ENCODE data around the gene INTS3. TPM values are rescaled to one million over a fixed set of nuclear protein-coding genes. Genes with fewer than 3 reads are reported as not detected.

INTS3 gene
- total and polyA plus RNA-seq, 4 donors = 40.5 to 107 (median 69.7) TPM

- no peaks in the 10 kb centered on the region for H3K9me3 ChIP-seq (ENCODE audit: control insufficient read depth, insufficient read depth, low read length)
- no peaks in the 10 kb centered on the region for H3K27me3 ChIP-seq (ENCODE audit: control insufficient read depth, insufficient read depth, low read length)
- H3K4me3 ChIP-seq (ENCODE audit: low read depth, low read length) = no peak overlapping the region
- no peak overlapping the region for H3K27ac ChIP-seq (ENCODE audit: low read depth, low read length)
- no peak for DNase-seq (ENCODE audit: low read depth in 4 of 6, low spot score in 6 of 6)
- H3K4me1 ChIP-seq (ENCODE audit: control insufficient read depth, insufficient read depth, low read length) = no peaks in the 10 kb centered on the region
- WGBS (ENCODE audit: insufficient coverage) = no CpG with 5 or more reads among the region's 11 CpGs
- H3K36me3 ChIP-seq (ENCODE audit: control insufficient read depth, insufficient read depth, low read length) = peaks cover 48% of the 10 kb centered on the region
Observed at GRCh38 chr1:153805886-153806719, 78.3 kb downstream of the INTS3 start.

- H3K27me3 ChIP-seq (ENCODE audit: control insufficient read depth, insufficient read depth, low read length) = no peaks in the 10 kb centered on the region
- H3K27ac ChIP-seq (ENCODE audit: low read depth, low read length) = no peak overlapping the region
- DNase-seq (ENCODE audit: low read depth in 4 of 6, low spot score in 6 of 6) = no peak
- 97% methylated on average over 11 of the region's 13 CpGs for WGBS (ENCODE audit: insufficient coverage)
- peaks cover under 1% of the 10 kb centered on the region for H3K4me1 ChIP-seq (ENCODE audit: control insufficient read depth, insufficient read depth, low read length)
- no peaks in the 10 kb centered on the region for H3K9me3 ChIP-seq (ENCODE audit: control insufficient read depth, insufficient read depth, low read length)
- H3K4me3 ChIP-seq (ENCODE audit: low read depth, low read length) = no peak overlapping the region
- H3K36me3 ChIP-seq (ENCODE audit: control insufficient read depth, insufficient read depth, low read length) = peaks cover 61% of the 10 kb centered on the region
Observed at GRCh38 chr1:153816283-153816889, 88.5 kb downstream of the INTS3 start.

GRCh38 chr1:153818876-153819275 is 91.0 kb downstream of the INTS3 start:
- H3K9me3 ChIP-seq (ENCODE audit: control insufficient read depth, insufficient read depth, low read length) = no peaks in the 10 kb centered on the region
- no peak for DNase-seq (ENCODE audit: low read depth in 4 of 6, low spot score in 6 of 6)
- no peak overlapping the region for H3K27ac ChIP-seq (ENCODE audit: low read depth, low read length)
- H3K27me3 ChIP-seq (ENCODE audit: control insufficient read depth, insufficient read depth, low read length) = no peaks in the 10 kb centered on the region
- H3K4me3 ChIP-seq (ENCODE audit: low read depth, low read length) = no peak overlapping the region
- peaks cover 4% of the 10 kb centered on the region for H3K4me1 ChIP-seq (ENCODE audit: control insufficient read depth, insufficient read depth, low read length)
- peaks cover 41% of the 10 kb centered on the region for H3K36me3 ChIP-seq (ENCODE audit: control insufficient read depth, insufficient read depth, low read length)
- no CpG with 5 or more reads among the region's 2 CpGs for WGBS (ENCODE audit: insufficient coverage)

Small RNA genes lying within 50 kb of the gene (small RNA-seq; reads per million reads assigned to genes)
- gene MIR8083 (ENCODE audit: low replicate concordance) = not detected
- gene RF00019 (ENCODE audit: low replicate concordance) = not detected
- gene RN7SL372P (ENCODE audit: low replicate concordance) = not detected

Other genes starting within 250 kb of the INTS3 start
- gene S100A6, start 192.1 kb upstream of the INTS3 start, total RNA-seq = 100 to 1,000 TPM in 1 of 2 donors, 10 to 100 TPM in 1; 75.3 to 276 TPM
- 100 to 1,000 TPM; 106 to 149 TPM for gene S100A6, start 192.1 kb upstream of the INTS3 start, polyA plus RNA-seq (ENCODE audit: insufficient read length in 2 of 2)
- gene S100A5, start 187.1 kb upstream of the INTS3 start, total RNA-seq = not detected
- gene S100A5, start 187.1 kb upstream of the INTS3 start, polyA plus RNA-seq (ENCODE audit: insufficient read length in 2 of 2) = not detected
- gene S100A4, start 182.2 kb upstream of the INTS3 start, total RNA-seq = 10 to 100 TPM; 21.1 to 38.2 TPM
- 10 to 100 TPM in 1 of 2 donors, 1 to 10 TPM in 1; 6.0 to 17.9 TPM for gene S100A4, start 182.2 kb upstream of the INTS3 start, polyA plus RNA-seq (ENCODE audit: insufficient read length in 2 of 2)
- not detected for gene S100A3, start 178.8 kb upstream of the INTS3 start, total RNA-seq
- gene S100A3, start 178.8 kb upstream of the INTS3 start, polyA plus RNA-seq (ENCODE audit: insufficient read length in 2 of 2) = under 1 TPM in 1 of 2 donors, not detected in 1; 0.29 TPM
- 1 to 10 TPM in 1 of 2 donors, not detected in 1; 1.2 TPM for gene S100A2, start 162.2 kb upstream of the INTS3 start, total RNA-seq
- gene S100A2, start 162.2 kb upstream of the INTS3 start, polyA plus RNA-seq (ENCODE audit: insufficient read length in 2 of 2) = under 1 TPM; 0.40 to 0.81 TPM
- gene S100A16, start 114.9 kb upstream of the INTS3 start, total RNA-seq = 100 to 1,000 TPM in 1 of 2 donors, 10 to 100 TPM in 1; 46.0 to 101 TPM
- gene S100A16, start 114.9 kb upstream of the INTS3 start, polyA plus RNA-seq (ENCODE audit: insufficient read length in 2 of 2) = 100 to 1,000 TPM; 120 to 135 TPM
- gene S100A14, start 111.7 kb upstream of the INTS3 start, total RNA-seq = under 1 TPM in 1 of 2 donors, not detected in 1; 0.61 TPM
- under 1 TPM in 1 of 2 donors, not detected in 1; 0.39 TPM for gene S100A14, start 111.7 kb upstream of the INTS3 start, polyA plus RNA-seq (ENCODE audit: insufficient read length in 2 of 2)
- 100 to 1,000 TPM in 1 of 2 donors, 10 to 100 TPM in 1; 30.5 to 141 TPM for gene S100A13, start 100.5 kb upstream of the INTS3 start, total RNA-seq
- 10 to 100 TPM; 42.0 to 58.3 TPM for gene S100A13, start 100.5 kb upstream of the INTS3 start, polyA plus RNA-seq (ENCODE audit: insufficient read length in 2 of 2)
- gene S100A1, start 99.6 kb upstream of the INTS3 start, total RNA-seq = 10 to 100 TPM in 1 of 2 donors, 1 to 10 TPM in 1; 3.7 to 10.2 TPM
- gene S100A1, start 99.6 kb upstream of the INTS3 start, polyA plus RNA-seq (ENCODE audit: insufficient read length in 2 of 2) = 10 to 100 TPM; 18.5 to 19.0 TPM
- gene CHTOP, start 94.0 kb upstream of the INTS3 start, total RNA-seq = 10 to 100 TPM; 56.9 to 58.0 TPM
- 100 to 1,000 TPM; 115 to 127 TPM for gene CHTOP, start 94.0 kb upstream of the INTS3 start, polyA plus RNA-seq (ENCODE audit: insufficient read length in 2 of 2)
- 10 to 100 TPM; 58.0 to 70.5 TPM for gene SNAPIN, start 69.3 kb upstream of the INTS3 start, total RNA-seq
- 10 to 100 TPM; 65.4 to 70.2 TPM for gene SNAPIN, start 69.3 kb upstream of the INTS3 start, polyA plus RNA-seq (ENCODE audit: insufficient read length in 2 of 2)
- gene ILF2, start 57.1 kb upstream of the INTS3 start, total RNA-seq = 100 to 1,000 TPM; 155 to 243 TPM
- gene ILF2, start 57.1 kb upstream of the INTS3 start, polyA plus RNA-seq (ENCODE audit: insufficient read length in 2 of 2) = 100 to 1,000 TPM; 209 to 214 TPM
- gene NPR1, start 49.4 kb upstream of the INTS3 start, total RNA-seq = 1 to 10 TPM; 1.7 to 6.3 TPM
- gene NPR1, start 49.4 kb upstream of the INTS3 start, polyA plus RNA-seq (ENCODE audit: insufficient read length in 2 of 2) = 1 to 10 TPM; 1.6 to 3.2 TPM
- 10 to 100 TPM; 12.1 to 29.0 TPM for gene SLC27A3, start 47.4 kb downstream of the INTS3 start, total RNA-seq
- 10 to 100 TPM; 28.5 to 37.3 TPM for gene SLC27A3, start 47.4 kb downstream of the INTS3 start, polyA plus RNA-seq (ENCODE audit: insufficient read length in 2 of 2)
- gene GATAD2B, start 194.9 kb downstream of the INTS3 start, total RNA-seq = 10 to 100 TPM; 16.3 to 18.7 TPM
- 10 to 100 TPM; 34.6 to 35.3 TPM for gene GATAD2B, start 194.9 kb downstream of the INTS3 start, polyA plus RNA-seq (ENCODE audit: insufficient read length in 2 of 2)
- gene DENND4B, start 218.7 kb downstream of the INTS3 start, total RNA-seq = 10 to 100 TPM; 18.9 to 19.5 TPM
- gene DENND4B, start 218.7 kb downstream of the INTS3 start, polyA plus RNA-seq (ENCODE audit: insufficient read length in 2 of 2) = 10 to 100 TPM; 58.7 to 74.4 TPM
- 10 to 100 TPM in 1 of 2 donors, 1 to 10 TPM in 1; 5.8 to 12.7 TPM for gene CRTC2, start 230.6 kb downstream of the INTS3 start, total RNA-seq
- gene CRTC2, start 230.6 kb downstream of the INTS3 start, polyA plus RNA-seq (ENCODE audit: insufficient read length in 2 of 2) = 10 to 100 TPM; 35.2 to 53.1 TPM
- 10 to 100 TPM; 30.5 to 66.0 TPM for gene SLC39A1, start 235.5 kb downstream of the INTS3 start, total RNA-seq
- 10 to 100 TPM; 32.3 to 47.7 TPM for gene SLC39A1, start 235.5 kb downstream of the INTS3 start, polyA plus RNA-seq (ENCODE audit: insufficient read length in 2 of 2)
- 10 to 100 TPM in 1 of 2 donors, 1 to 10 TPM in 1; 4.3 to 16.5 TPM for gene CREB3L4, start 239.9 kb downstream of the INTS3 start, total RNA-seq
- gene CREB3L4, start 239.9 kb downstream of the INTS3 start, polyA plus RNA-seq (ENCODE audit: insufficient read length in 2 of 2) = 10 to 100 TPM in 1 of 2 donors, 1 to 10 TPM in 1; 6.5 to 14.0 TPM
- gene JTB, start 249.6 kb downstream of the INTS3 start, total RNA-seq = 100 to 1,000 TPM in 1 of 2 donors, 10 to 100 TPM in 1; 79.4 to 140 TPM
- gene JTB, start 249.6 kb downstream of the INTS3 start, polyA plus RNA-seq (ENCODE audit: insufficient read length in 2 of 2) = 100 to 1,000 TPM; 114 to 121 TPM

Measured in spinal cord (tissue), 10 donors.